ENCODE data around the gene CDH24.

CDH24 gene

GRCh38 chr14:23030936-23031335, 26.4 kb downstream of the CDH24 start:
- TF ChIP-seq CTCF (IDR thresholded peaks at IDR 0.05; ENCODE audit: poor library complexity, severe bottlenecking) = no peak
- DNase-seq (ENCODE audit: low spot score) = no peak
- Histone ChIP-seq H3K4me3 (ENCODE audit: severe bottlenecking) (no peak overlapping the region), H3K36me3 (ENCODE audit: low read depth) (peaks cover 71% of the 10 kb centered on the region), H3K9me3 (ENCODE audit: severe bottlenecking) (no peaks in the 10 kb centered on the region), H3K27me3 (ENCODE audit: insufficient read depth, poor library complexity, severe bottlenecking) (no peaks in the 10 kb centered on the region), H3K27ac (ENCODE audit: poor library complexity, severe bottlenecking) (no peak overlapping the region), H3K4me1 (ENCODE audit: insufficient read depth, poor library complexity, severe bottlenecking) (peaks cover 9% of the 10 kb centered on the region)
- no peak for ATAC-seq (ENCODE audit: low read depth)

GRCh38 chr14:23028799-23029198, 28.5 kb downstream of the CDH24 start:
- peaks cover 5% of the 10 kb centered on the region for H3K4me1 ChIP-seq (ENCODE audit: insufficient read depth, poor library complexity, severe bottlenecking)
- no peak for TF ChIP-seq CTCF (IDR thresholded peaks at IDR 0.05; ENCODE audit: poor library complexity, severe bottlenecking)
- no peak for DNase-seq (ENCODE audit: low spot score)
- no peak overlapping the region for H3K27ac ChIP-seq (ENCODE audit: poor library complexity, severe bottlenecking)
- H3K27me3 ChIP-seq (ENCODE audit: insufficient read depth, poor library complexity, severe bottlenecking) = no peaks in the 10 kb centered on the region
- H3K36me3 ChIP-seq (ENCODE audit: low read depth) = peaks cover 87% of the 10 kb centered on the region
- H3K4me3 ChIP-seq (ENCODE audit: severe bottlenecking) = no peak overlapping the region
- no peak for ATAC-seq (ENCODE audit: low read depth)
- no peaks in the 10 kb centered on the region for H3K9me3 ChIP-seq (ENCODE audit: severe bottlenecking)

- ATAC-seq (ENCODE audit: low read depth) (no peak; the same call in 2 of the 3 replicates), DNase-seq (ENCODE audit: low spot score) (no peak)
- no peak overlapping the region for H3K4me3 ChIP-seq (ENCODE audit: severe bottlenecking)
- no peak overlapping the region for H3K27ac ChIP-seq (ENCODE audit: poor library complexity, severe bottlenecking)
- no peaks in the 10 kb centered on the region for H3K9me3 ChIP-seq (ENCODE audit: severe bottlenecking)
- no peak for TF ChIP-seq CTCF (IDR thresholded peaks at IDR 0.05; ENCODE audit: poor library complexity, severe bottlenecking)
- H3K4me1 ChIP-seq (ENCODE audit: insufficient read depth, poor library complexity, severe bottlenecking) = no peaks in the 10 kb centered on the region
- no peaks in the 10 kb centered on the region for H3K27me3 ChIP-seq (ENCODE audit: insufficient read depth, poor library complexity, severe bottlenecking)
- peaks cover 52% of the 10 kb centered on the region for H3K36me3 ChIP-seq (ENCODE audit: low read depth)
Measured at GRCh38 chr14:23025151-23025814, 32.0 kb downstream of the CDH24 start.

GRCh38 chr14:23024612-23025075, 32.7 kb downstream of the CDH24 start:
- H3K36me3 ChIP-seq (ENCODE audit: low read depth) = peaks cover 45% of the 10 kb centered on the region
- no peak overlapping the region for H3K27ac ChIP-seq (ENCODE audit: poor library complexity, severe bottlenecking)
- TF ChIP-seq CTCF (IDR thresholded peaks at IDR 0.05; ENCODE audit: poor library complexity, severe bottlenecking) = no peak
- H3K27me3 ChIP-seq (ENCODE audit: insufficient read depth, poor library complexity, severe bottlenecking) = no peaks in the 10 kb centered on the region
- ATAC-seq (ENCODE audit: low read depth) (no peak), DNase-seq (ENCODE audit: low spot score) (no peak)
- no peaks in the 10 kb centered on the region for H3K4me1 ChIP-seq (ENCODE audit: insufficient read depth, poor library complexity, severe bottlenecking)
- H3K9me3 ChIP-seq (ENCODE audit: severe bottlenecking) = no peaks in the 10 kb centered on the region
- H3K4me3 ChIP-seq (ENCODE audit: severe bottlenecking) = no peak overlapping the region

GRCh38 chr14:23023795-23024152, 33.5 kb downstream of the CDH24 start:
- DNase-seq (ENCODE audit: low spot score) = no peak
- H3K9me3 ChIP-seq (ENCODE audit: severe bottlenecking) = no peaks in the 10 kb centered on the region
- H3K4me3 ChIP-seq (ENCODE audit: severe bottlenecking) = no peak overlapping the region
- H3K27ac ChIP-seq (ENCODE audit: poor library complexity, severe bottlenecking) = no peak overlapping the region
- peaks cover 37% of the 10 kb centered on the region for H3K36me3 ChIP-seq (ENCODE audit: low read depth)
- no peak for ATAC-seq (ENCODE audit: low read depth)
- H3K4me1 ChIP-seq (ENCODE audit: insufficient read depth, poor library complexity, severe bottlenecking) = no peaks in the 10 kb centered on the region
- no peak for TF ChIP-seq CTCF (IDR thresholded peaks at IDR 0.05; ENCODE audit: poor library complexity, severe bottlenecking)
- no peaks in the 10 kb centered on the region for H3K27me3 ChIP-seq (ENCODE audit: insufficient read depth, poor library complexity, severe bottlenecking)

All from RWPE2 (cell line).